Measurements from ENCODE around the gene GPR155.
"Not testable (repeated sequence)": the region's sequence is repeated elsewhere in the genome, so short reads cannot be mapped to it uniquely, and the experiment has no call there.

GPR155 gene

GRCh38 chr2:174491947-174492346 is 5.1 kb upstream of the GPR155 start:
- no peak overlapping the region for H3K4me3 ChIP-seq (ENCODE audit: low read depth, low read length)
- DNase-seq (ENCODE audit: low read depth): no peak
- TF ChIP-seq, protein P1, sequence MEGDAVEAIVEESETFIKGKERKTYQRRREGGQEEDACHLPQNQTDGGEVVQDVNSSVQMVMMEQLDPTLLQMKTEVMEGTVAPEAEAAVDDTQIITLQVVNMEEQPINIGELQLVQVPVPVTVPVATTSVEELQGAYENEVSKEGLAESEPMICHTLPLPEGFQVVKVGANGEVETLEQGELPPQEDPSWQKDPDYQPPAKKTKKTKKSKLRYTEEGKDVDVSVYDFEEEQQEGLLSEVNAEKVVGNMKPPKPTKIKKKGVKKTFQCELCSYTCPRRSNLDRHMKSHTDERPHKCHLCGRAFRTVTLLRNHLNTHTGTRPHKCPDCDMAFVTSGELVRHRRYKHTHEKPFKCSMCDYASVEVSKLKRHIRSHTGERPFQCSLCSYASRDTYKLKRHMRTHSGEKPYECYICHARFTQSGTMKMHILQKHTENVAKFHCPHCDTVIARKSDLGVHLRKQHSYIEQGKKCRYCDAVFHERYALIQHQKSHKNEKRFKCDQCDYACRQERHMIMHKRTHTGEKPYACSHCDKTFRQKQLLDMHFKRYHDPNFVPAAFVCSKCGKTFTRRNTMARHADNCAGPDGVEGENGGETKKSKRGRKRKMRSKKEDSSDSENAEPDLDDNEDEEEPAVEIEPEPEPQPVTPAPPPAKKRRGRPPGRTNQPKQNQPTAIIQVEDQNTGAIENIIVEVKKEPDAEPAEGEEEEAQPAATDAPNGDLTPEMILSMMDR (conservative IDR thresholded peaks at IDR 0.05; ENCODE audit: low read depth, low read length): no peak

DNA sequence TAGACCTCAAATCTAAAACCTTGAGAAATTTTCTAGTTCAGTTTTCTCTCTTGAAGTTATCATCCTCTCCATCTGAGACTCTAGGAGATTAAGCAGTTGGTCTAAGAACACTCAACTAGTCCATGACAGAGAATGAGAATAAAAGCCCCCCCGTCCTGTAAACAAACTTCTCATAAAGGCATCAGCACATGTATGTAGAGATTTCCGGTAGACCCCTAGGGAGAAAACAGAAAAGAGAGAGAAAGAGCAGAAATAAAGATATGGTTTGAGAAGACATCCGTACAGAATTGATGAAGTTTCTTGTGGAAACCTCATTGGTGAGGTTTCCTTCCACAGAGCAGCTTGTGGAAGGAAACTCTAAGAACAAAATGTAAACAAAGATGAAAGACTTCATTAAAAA is 3.2 kb upstream of the GPR155 start:
- TF ChIP-seq, protein P1 (conservative IDR thresholded peaks at IDR 0.05; ENCODE audit: low read depth, low read length): no peak
- H3K4me3 ChIP-seq (ENCODE audit: low read depth, low read length): no peak overlapping the region
- DNase-seq (ENCODE audit: low read depth): no peak

GRCh38 chr2:174489520-174489919 is 2.7 kb upstream of the GPR155 start:
- not testable (repeated sequence) for DNase-seq (ENCODE audit: low read depth); H3K4me3 ChIP-seq (ENCODE audit: low read depth, low read length)

- no peak for DNase-seq (ENCODE audit: low read depth)
- TF ChIP-seq, protein P1 (conservative IDR thresholded peaks at IDR 0.05; ENCODE audit: low read depth, low read length): no peak
- peak overlapping the region; percentile 65 for H3K4me3 ChIP-seq (ENCODE audit: low read depth, low read length)
Observed at GRCh38 chr2:174487820-174488162, 962 bp upstream of the GPR155 start.

DNA sequence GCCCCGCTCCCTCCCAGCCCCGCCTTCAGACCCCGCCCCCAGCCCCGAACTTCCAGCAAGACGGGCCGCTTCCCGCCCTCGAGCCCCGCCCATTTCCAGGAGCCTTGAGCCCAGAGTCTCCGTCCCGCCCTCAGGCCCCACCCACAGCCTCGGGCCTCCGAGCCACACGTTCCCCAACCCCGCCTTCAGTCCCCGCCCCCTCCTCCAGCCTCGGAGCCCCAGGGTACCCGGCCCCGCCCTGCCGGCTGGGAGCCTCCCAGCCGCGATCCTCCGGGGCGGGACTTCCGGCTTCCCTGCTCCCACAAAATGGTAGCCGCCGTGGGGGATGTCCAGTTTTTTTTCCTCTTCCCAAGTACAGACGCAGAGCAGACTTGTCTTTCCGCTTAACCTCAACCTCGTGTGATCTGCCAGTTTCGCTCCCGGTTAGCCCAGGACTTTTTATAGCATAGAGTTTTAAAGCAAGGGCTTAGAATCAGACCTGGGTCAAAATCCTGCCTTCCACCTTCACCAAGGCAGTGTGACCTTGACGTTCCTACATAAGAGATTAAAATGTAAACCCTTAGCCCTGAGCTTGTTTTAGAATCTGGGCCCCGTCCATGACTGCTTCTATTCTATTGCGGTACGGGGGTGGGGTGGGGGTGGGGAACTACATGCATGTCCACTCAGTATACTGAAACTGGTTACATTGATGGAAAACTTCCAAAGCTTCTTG is 435 bp upstream of the GPR155 start:
- peak overlapping the region; percentile 85 for H3K4me3 ChIP-seq (ENCODE audit: low read depth, low read length)
- TF ChIP-seq, protein P1 (conservative IDR thresholded peaks at IDR 0.05; ENCODE audit: low read depth, low read length): no peak
- DNase-seq (ENCODE audit: low read depth): peak; percentile 99

DNA sequence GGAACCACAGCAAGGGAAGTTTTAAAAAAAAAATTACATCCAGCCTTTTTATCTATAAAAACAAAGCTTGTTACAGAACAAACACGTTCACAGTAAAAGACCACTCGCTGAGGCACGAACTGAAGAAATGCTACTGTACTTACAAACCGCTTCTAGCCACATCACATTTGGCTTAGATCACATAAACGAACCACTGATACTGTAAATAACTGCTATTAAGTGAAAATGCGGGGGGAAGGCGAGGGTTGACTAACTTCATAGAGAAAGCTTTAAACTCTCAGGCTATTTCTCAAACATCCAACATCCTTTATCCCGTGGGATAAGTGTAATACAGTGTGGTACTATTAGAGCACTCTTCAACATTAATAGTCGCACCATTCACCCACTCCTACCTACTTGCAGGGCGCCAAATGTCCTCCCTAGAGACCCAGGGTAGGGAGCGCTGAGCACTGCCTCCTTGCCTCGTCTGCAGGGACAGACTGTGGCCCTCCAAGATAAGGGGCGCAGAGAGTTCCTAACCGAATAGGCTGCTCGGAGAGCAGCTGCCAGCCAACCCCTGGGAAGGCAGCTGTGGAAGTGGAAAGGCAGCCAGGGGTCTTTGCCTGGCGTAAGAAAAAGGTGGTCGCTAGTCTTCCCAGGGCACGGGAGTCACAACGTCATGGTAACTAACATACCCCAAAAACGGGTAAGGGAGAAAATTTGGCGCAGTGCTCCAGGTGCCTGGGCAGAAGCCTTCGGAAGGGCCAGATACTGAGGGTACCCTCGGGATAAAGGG is 854 bp downstream of the GPR155 start:
- DNase-seq (ENCODE audit: low read depth): peak; percentile 57
- H3K4me3 ChIP-seq (ENCODE audit: low read depth, low read length): peak overlapping the region; percentile 85
- TF ChIP-seq, protein P1 (conservative IDR thresholded peaks at IDR 0.05; ENCODE audit: low read depth, low read length): no peak

DNA sequence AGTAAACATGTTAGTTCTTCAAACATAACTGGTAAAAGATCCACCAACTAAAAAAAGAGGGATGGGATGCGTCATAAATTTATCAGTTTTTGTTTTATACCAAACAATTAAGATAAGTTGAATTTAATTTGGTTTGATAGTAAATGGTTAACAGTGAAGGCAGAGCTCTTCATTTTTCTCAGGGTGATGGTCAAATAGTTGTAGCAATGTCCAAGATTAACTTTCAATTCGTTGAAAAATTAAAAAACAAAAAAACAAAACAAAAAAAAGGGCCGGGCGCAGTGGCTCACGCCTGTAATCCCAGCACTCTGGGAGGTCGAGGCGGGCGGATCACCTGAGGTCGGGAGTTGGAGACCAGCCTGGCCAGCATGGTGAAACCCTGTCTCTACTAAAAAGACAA is 1.8 kb downstream of the GPR155 start:
- not testable (repeated sequence) for DNase-seq (ENCODE audit: low read depth); H3K4me3 ChIP-seq (ENCODE audit: low read depth, low read length)

DNA sequence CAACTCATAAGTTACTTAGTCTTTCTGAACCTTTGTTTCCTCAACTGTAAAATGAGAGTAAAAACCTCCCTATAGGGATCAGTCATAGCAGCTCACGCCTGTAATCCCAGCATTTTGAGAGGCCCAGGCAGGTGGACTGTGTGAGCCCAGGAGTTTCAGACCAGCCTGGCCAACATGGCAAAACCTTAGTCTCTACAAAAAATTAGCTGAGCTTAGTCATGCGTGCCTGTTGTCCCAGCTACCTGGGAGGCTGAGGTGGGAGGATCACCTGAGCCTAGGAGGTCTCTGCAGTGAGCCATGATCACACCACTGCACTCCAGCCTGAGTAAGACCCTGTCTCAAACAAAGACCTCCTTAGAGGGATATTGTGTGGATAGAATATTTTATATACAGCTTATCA is 2.3 kb downstream of the GPR155 start:
- TF ChIP-seq, protein P1 (conservative IDR thresholded peaks at IDR 0.05; ENCODE audit: low read depth, low read length): no peak
- H3K4me3 ChIP-seq (ENCODE audit: low read depth, low read length): no peak overlapping the region

More for the DNA sequence above, 2.3 kb downstream of the GPR155 start:
- DNase-seq (ENCODE audit: low read depth): no peak
